ENCODE measurements around the gene GNA15.
"Not testable (repeated sequence)": the region's sequence is repeated elsewhere in the genome, so short reads cannot be mapped to it uniquely, and the experiment has no call there.

GNA15 gene

DNA sequence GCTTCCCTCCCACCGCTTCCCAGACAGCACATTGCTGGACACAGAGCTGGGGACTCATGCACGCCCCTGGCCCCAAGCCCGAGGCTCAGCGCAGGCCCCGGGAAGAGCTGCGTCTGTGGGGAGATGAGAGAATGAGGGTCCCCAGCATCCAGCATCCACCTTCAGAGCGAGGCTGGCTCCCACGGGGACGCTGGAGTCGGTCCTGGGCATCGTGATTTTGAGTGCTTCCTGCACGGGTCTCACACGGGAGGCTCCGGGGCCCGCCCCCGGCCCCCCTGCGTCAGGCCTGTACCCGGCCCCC, 54.6 kb downstream of the GNA15 start:
- H2AFZ ChIP-seq (ENCODE audit: low read depth, low read length): no peak overlapping the region
- no peak overlapping the region; the same call in 1 of the 2 replicates for H3K4me2 ChIP-seq (ENCODE audit: insufficient read depth, low read length)
- no peaks in the 10 kb centered on the region for H3K27me3 ChIP-seq (ENCODE audit: insufficient read depth, low read length, poor library complexity)
- peaks cover 37% of the 10 kb centered on the region for H3K4me1 ChIP-seq (ENCODE audit: insufficient read depth, low read length)
- no peaks in the 10 kb centered on the region for H3K9me3 ChIP-seq (ENCODE audit: insufficient read depth, low read length, severe bottlenecking)
- H3K79me2 ChIP-seq (ENCODE audit: insufficient read depth, low read length): peaks cover 87% of the 10 kb centered on the region
- no peak overlapping the region for H3K9ac ChIP-seq (ENCODE audit: low read depth, low read length)
- DNase-seq (no peak), ATAC-seq (ENCODE audit: insufficient read depth, low read depth) (no peak)
- peaks cover 77% of the 10 kb centered on the region for H4K20me1 ChIP-seq (ENCODE audit: insufficient read depth, low read length)
- no peak overlapping the region for H3K4me3 ChIP-seq (ENCODE audit: low read depth in 1 of 2, low read length in 2 of 2)
- no peak overlapping the region for H3K27ac ChIP-seq (ENCODE audit: low read length)
- TF ChIP-seq CTCF (IDR thresholded peaks at IDR 0.05; ENCODE audit: borderline replicate concordance, extremely low read depth, low read length, poor library complexity, severe bottlenecking) (no peak), EZH2 (IDR thresholded peaks at IDR 0.05; ENCODE audit: borderline replicate concordance, low read depth, low read length, severe bottlenecking) (no peak)
- H3K36me3 ChIP-seq (ENCODE audit: insufficient read depth, low read length): peaks cover 73% of the 10 kb centered on the region

- TF ChIP-seq EZH2 (IDR thresholded peaks at IDR 0.05; ENCODE audit: borderline replicate concordance, low read depth, low read length, severe bottlenecking) (no peak), CTCF (IDR thresholded peaks at IDR 0.05; ENCODE audit: borderline replicate concordance, extremely low read depth, low read length, poor library complexity, severe bottlenecking) (no peak)
- peaks cover 37% of the 10 kb centered on the region for H3K4me1 ChIP-seq (ENCODE audit: insufficient read depth, low read length)
- H3K9me3 ChIP-seq (ENCODE audit: insufficient read depth, low read length, severe bottlenecking): no peaks in the 10 kb centered on the region
- no peak overlapping the region for H3K4me3 ChIP-seq (ENCODE audit: low read depth in 1 of 2, low read length in 2 of 2)
- H3K79me2 ChIP-seq (ENCODE audit: insufficient read depth, low read length): peaks cover 85% of the 10 kb centered on the region
- no peaks in the 10 kb centered on the region for H3K27me3 ChIP-seq (ENCODE audit: insufficient read depth, low read length, poor library complexity)
- DNase-seq: no peak
- peaks cover 74% of the 10 kb centered on the region for H4K20me1 ChIP-seq (ENCODE audit: insufficient read depth, low read length)
- H3K27ac ChIP-seq (ENCODE audit: low read length): no peak overlapping the region
- no peak overlapping the region for H3K9ac ChIP-seq (ENCODE audit: low read depth, low read length)
- no peak overlapping the region for H2AFZ ChIP-seq (ENCODE audit: low read depth, low read length)
- no peak overlapping the region for H3K4me2 ChIP-seq (ENCODE audit: insufficient read depth, low read length)
- no peak for ATAC-seq (ENCODE audit: insufficient read depth, low read depth)
- H3K36me3 ChIP-seq (ENCODE audit: insufficient read depth, low read length): peaks cover 80% of the 10 kb centered on the region
Measured at GRCh38 chr19:3190921-3191805, 55.3 kb downstream of the GNA15 start.

DNA sequence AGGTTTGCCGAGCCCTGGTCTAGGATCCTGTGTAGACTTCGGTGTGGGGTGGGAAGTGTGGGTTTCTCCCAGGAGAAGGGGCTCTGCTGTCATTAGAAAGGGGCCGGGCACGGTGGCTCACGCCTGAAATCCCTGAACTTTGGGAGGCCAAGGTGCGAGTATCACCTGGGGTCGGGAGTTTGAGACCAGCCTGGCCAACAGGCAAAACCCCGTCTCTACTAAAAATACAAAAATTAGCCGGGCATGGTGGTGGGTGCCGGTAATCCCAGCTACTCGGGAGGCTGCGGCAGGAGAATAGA, 55.9 kb downstream of the GNA15 start:
- ATAC-seq (ENCODE audit: insufficient read depth, low read depth); H3K4me3 ChIP-seq (ENCODE audit: low read depth in 1 of 2, low read length in 2 of 2); H3K9me3 ChIP-seq (ENCODE audit: insufficient read depth, low read length, severe bottlenecking); H3K9ac ChIP-seq (ENCODE audit: low read depth, low read length); H2AFZ ChIP-seq (ENCODE audit: low read depth, low read length); DNase-seq; H3K4me2 ChIP-seq (ENCODE audit: insufficient read depth, low read length); H3K27ac ChIP-seq (ENCODE audit: low read length); H3K27me3 ChIP-seq (ENCODE audit: insufficient read depth, low read length, poor library complexity): not testable (repeated sequence)
- Histone ChIP-seq H3K36me3 (ENCODE audit: insufficient read depth, low read length) (peaks cover 85% of the 10 kb centered on the region), H4K20me1 (ENCODE audit: insufficient read depth, low read length) (peaks cover 68% of the 10 kb centered on the region), H3K79me2 (ENCODE audit: insufficient read depth, low read length) (peaks cover 80% of the 10 kb centered on the region), H3K4me1 (ENCODE audit: insufficient read depth, low read length) (peaks cover 32% of the 10 kb centered on the region)

DNA sequence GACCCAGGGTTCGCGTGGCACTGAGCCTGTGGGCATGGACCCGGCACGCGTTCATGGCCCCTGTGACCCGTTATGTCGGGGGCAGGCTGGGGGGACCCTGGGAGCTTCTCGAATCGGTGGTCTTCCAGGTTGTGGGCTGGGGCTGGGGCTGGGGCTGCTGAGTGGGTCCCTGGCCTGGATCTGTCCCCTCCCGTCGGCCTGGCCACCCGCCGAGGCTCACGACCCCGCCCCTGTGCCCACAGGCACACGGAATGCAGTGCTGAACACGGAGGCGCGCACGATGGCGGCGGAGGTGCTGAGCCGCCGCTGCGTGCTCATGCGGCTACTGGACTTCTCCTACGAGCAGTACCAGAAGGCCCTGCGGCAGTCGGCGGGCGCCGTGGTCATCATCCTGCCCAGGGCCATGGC, 56.4 kb downstream of the GNA15 start:
- Histone ChIP-seq H3K9ac (ENCODE audit: low read depth, low read length) (no peak overlapping the region), H3K4me2 (ENCODE audit: insufficient read depth, low read length) (no peak overlapping the region), H3K36me3 (ENCODE audit: insufficient read depth, low read length) (peaks cover 87% of the 10 kb centered on the region), H3K4me1 (ENCODE audit: insufficient read depth, low read length) (peaks cover 27% of the 10 kb centered on the region), H3K27ac (ENCODE audit: low read length) (no peak overlapping the region), H3K9me3 (ENCODE audit: insufficient read depth, low read length, severe bottlenecking) (no peaks in the 10 kb centered on the region), H3K4me3 (ENCODE audit: low read depth in 1 of 2, low read length in 2 of 2) (no peak overlapping the region), H2AFZ (ENCODE audit: low read depth, low read length) (no peak overlapping the region), H4K20me1 (ENCODE audit: insufficient read depth, low read length) (peaks cover 63% of the 10 kb centered on the region), H3K79me2 (ENCODE audit: insufficient read depth, low read length) (peaks cover 75% of the 10 kb centered on the region), H3K27me3 (ENCODE audit: insufficient read depth, low read length, poor library complexity) (no peaks in the 10 kb centered on the region)
- TF ChIP-seq CTCF (IDR thresholded peaks at IDR 0.05; ENCODE audit: borderline replicate concordance, extremely low read depth, low read length, poor library complexity, severe bottlenecking) (no peak), EZH2 (IDR thresholded peaks at IDR 0.05; ENCODE audit: borderline replicate concordance, low read depth, low read length, severe bottlenecking) (no peak)
- no peak for ATAC-seq (ENCODE audit: insufficient read depth, low read depth)
- no peak for DNase-seq
